Measurements from ENCODE around the gene PURB. TPM values are rescaled to one million over a fixed set of nuclear protein-coding genes. Genes with fewer than 3 reads are reported as not detected.
"Not testable (repeated sequence)": the region's sequence is repeated elsewhere in the genome, so short reads cannot be mapped to it uniquely, and the experiment has no call there.

PURB gene
- total and polyA plus RNA-seq, 8 donors = 23.5 to 38.7 (median 35.9) TPM

DNA sequence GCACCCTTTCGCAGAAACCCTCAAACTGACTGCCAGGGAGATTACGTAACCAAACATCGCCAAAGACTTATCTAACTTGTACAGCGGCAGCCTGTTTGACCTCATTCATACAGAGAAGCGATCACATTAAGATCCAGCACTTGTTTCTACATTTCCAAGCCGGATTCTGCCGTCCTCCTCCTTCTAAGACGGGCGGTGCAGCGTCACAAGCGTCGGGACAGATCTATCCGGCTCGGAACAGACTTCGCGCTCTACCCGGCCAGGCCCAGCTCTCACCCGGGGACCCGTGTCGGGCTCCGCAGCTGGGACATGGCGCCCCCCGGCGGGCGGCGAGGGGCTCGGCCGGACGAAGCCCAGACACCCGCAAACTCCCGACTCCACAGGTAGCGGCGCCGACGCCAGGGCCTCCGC, 37.8 kb downstream of the PURB start:
- peak; percentile 79 to 91 for TF ChIP-seq CTCF (IDR thresholded peaks at IDR 0.05)
- peak; percentile 80 for ATAC-seq
- peak overlapping the region; percentile 98 to 99 for H3K27ac ChIP-seq
- intact Hi-C loops (cut with DNase I) = loop anchor here in 1 of 2 donors (10.0 kb wide), 1 partner anchor 263 kb away; the partner anchor contains the start of gene TMED4
- H3K36me3 ChIP-seq = no peaks in the 10 kb centered on the region
- peak; percentile 90 to 95 (median 91) for DNase-seq
- H3K4me3 ChIP-seq = peak overlapping the region; percentile 46 to 69
- no peaks in the 10 kb centered on the region for H3K27me3 ChIP-seq
- H3K9me3 ChIP-seq = no peaks in the 10 kb centered on the region
- peaks cover 5 to 32% of the 10 kb centered on the region in 2 donors for H3K4me1 ChIP-seq

GRCh38 chr7:44846816-44847508, 38.4 kb downstream of the PURB start:
- ATAC-seq (no peak), DNase-seq (no peak)
- intact Hi-C loops (cut with DNase I) = loop anchor here in 1 of 2 donors (10.0 kb wide), 1 partner anchor 262 kb away; the partner anchor contains the start of gene TMED4

DNA sequence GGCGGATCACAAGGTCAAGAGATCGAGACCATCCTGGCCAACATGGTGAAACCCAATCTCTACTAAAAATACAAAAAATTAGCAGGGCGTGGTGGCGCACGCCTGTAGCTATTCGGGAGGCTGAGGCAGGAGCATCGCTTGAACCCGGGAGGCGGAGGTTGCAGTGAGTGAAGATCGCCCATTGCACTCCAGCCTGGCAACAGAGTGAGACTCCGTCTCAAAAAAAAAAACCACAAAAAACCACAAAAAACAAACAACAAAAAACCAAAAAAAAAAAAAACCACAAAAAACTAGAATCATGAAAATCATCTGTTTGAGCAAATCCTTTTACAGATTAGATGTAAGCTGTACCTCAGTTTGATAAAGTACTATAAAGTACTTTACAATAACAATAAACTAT, 38.9 kb downstream of the PURB start:
- DNase-seq, H3K27me3 ChIP-seq, ATAC-seq, H3K36me3 ChIP-seq, H3K9me3 ChIP-seq: not testable (repeated sequence)
- Histone ChIP-seq H3K27ac (peak overlapping the region; percentile 98 to 99), H3K4me3 (peak overlapping the region; percentile 46 to 69), H3K4me1 (peaks cover 5 to 44% of the 10 kb centered on the region in 2 donors)
- intact Hi-C loops (cut with DNase I) = loop anchor here in 1 of 2 donors (10.0 kb wide), 1 partner anchor 262 kb away; the partner anchor contains the start of gene TMED4

More at GRCh38 chr7:44846816-44847508, 38.4 kb downstream of the PURB start:
- Histone ChIP-seq H3K4me3 (peak overlapping the region; percentile 46 to 69), H3K27ac (peak overlapping the region; percentile 98 to 99), H3K27me3 (no peaks in the 10 kb centered on the region), H3K9me3 (no peaks in the 10 kb centered on the region), H3K4me1 (peaks cover 5 to 38% of the 10 kb centered on the region in 2 donors), H3K36me3 (no peaks in the 10 kb centered on the region)
- TF ChIP-seq CTCF (IDR thresholded peaks at IDR 0.05) = no peak

DNA sequence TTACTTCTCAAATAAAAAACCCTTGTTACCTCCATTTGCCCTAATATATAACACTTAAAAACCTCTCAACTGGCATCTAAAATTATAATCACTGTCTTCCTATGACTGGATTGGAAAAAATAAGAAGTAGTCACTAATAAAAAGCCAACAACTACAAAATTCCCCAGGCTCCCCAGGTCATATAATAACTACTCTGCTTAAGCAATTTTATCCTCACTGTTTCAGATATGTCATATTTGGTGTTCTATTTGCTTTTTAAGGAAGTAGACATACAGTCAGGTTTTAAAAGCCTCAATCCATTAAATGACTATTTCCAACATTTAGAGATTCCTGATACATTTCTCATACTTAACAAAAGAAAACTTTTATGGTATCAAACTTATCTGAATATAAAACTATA, 39.9 kb downstream of the PURB start:
- intact Hi-C loops (cut with DNase I) = loop anchor here in 1 of 2 donors (10.0 kb wide), 1 partner anchor 261 kb away; the partner anchor contains the start of gene TMED4
- Histone ChIP-seq H3K9me3 (no peaks in the 10 kb centered on the region), H3K36me3 (peaks cover 0 to 10% of the 10 kb centered on the region in 2 donors), H3K27me3 (no peaks in the 10 kb centered on the region), H3K4me1 (peaks cover 5 to 50% of the 10 kb centered on the region in 2 donors), H3K4me3 (peak overlapping the region in 1 of 2 donors; percentile 69), H3K27ac (peak overlapping the region in 1 of 2 donors; percentile 99)
- no peak for TF ChIP-seq CTCF (IDR thresholded peaks at IDR 0.05)
- DNase-seq (no peak), ATAC-seq (no peak)

GRCh38 chr7:44843440-44843839, 41.9 kb downstream of the PURB start:
- H3K4me3 ChIP-seq, DNase-seq, H3K27me3 ChIP-seq, H3K27ac ChIP-seq, H3K9me3 ChIP-seq, ATAC-seq: not testable (repeated sequence)
- Histone ChIP-seq H3K36me3 (peaks cover 0 to 30% of the 10 kb centered on the region in 2 donors), H3K4me1 (peaks cover 5 to 50% of the 10 kb centered on the region in 2 donors)
- intact Hi-C loops (cut with DNase I) = loop anchor here in 1 of 2 donors (10.0 kb wide), 1 partner anchor 259 kb away; the partner anchor contains the start of gene TMED4

DNA sequence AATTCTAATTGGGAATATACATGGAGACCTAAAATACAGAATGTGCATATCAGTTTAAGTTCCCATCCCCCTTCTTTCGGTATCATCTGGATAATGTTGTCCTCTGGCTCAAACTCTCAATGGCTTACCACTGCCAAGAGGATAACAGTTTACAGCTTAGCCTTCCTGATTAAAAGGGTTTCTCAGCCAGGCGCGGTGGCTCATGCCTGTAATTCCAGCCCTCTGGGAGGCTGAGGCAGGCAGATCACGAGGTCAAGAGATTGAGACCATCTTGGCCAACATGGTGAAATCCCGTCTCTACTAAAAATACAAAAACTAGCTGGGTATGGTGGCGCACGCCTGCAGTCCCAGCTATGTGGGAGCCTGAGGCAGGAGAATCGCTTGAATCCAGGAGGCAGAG, 42.7 kb downstream of the PURB start:
- not testable (repeated sequence) for DNase-seq, ATAC-seq, H3K9me3 ChIP-seq, H3K4me3 ChIP-seq, H3K27me3 ChIP-seq
- Histone ChIP-seq H3K27ac (peak overlapping the region in 1 of 2 donors; percentile 77), H3K36me3 (peaks cover 0 to 37% of the 10 kb centered on the region in 2 donors), H3K4me1 (peaks cover 5 to 50% of the 10 kb centered on the region in 2 donors)
- intact Hi-C loops (cut with DNase I) = loop anchor here in 1 of 2 donors (10.0 kb wide), 1 partner anchor 258 kb away; the partner anchor contains the start of gene TMED4
